B cell (primary cell): ENCODE results near the gene EPAS1. TPM values are rescaled to one million over a fixed set of nuclear protein-coding genes. Genes with fewer than 3 reads are reported as not detected.

ENCODE experiments used
- ATAC-seq: fragments of 200-7000 bp; cut with Tn5 transposase; one replicate; pipeline ENCODE4 v1.10.0; 2021; ENCODE audit warnings: low read depth, mild to moderate bottlenecking, moderate number of reproducible peaks, moderate library complexity
- CTCF ChIA-PET: fragments of 350-600 bp; sonication (Branson Sonifier 250); formaldehyde crosslinking; loops from one replicate; lab custom pipeline; 2021; ENCODE audit warnings: antibody characterized with exemption, inconsistent platforms; lab: Charles Lee
- POLR2A ChIA-PET: fragments of 350-600 bp; sonication (Branson Sonifier 250); formaldehyde crosslinking; loops from one replicate; lab custom pipeline; 2021; ENCODE audit warnings: antibody characterized with exemption; lab: Charles Lee
- DNase-seq: peaks from one replicate; pipeline ENCODE4 v3.0.0; 2013
- H2AFZ ChIP-seq: 2 replicates; pipeline ENCODE4 v1.6.1; 2012; ENCODE audit warnings: mild to moderate bottlenecking, low read depth, low read length; ENCODE audit not compliant: insufficient read depth, poor library complexity, severe bottlenecking
- H3K27ac ChIP-seq, 2 donors: 1 replicate in 1 of 2; 2 replicates in 1 of 2; pipeline ENCODE4 v1.5.1; 2012 to 2013; ENCODE audit warnings: low read length in 2 of 2, mild to moderate bottlenecking in 2 of 2, moderate library complexity in 1 of 2
- H3K27me3 ChIP-seq, 4 experiments: fragments of 200-600 bp in 1 of 4; sonication (generic) in 1 of 4; replicated peaks in 1 of 4; 1 replicate in 2 of 4; 2 replicates in 2 of 4; pipeline versions ENCODE4 v1.6.1 to v1.7.0; 2013 to 2016; ENCODE audit warnings: low read length in 3 of 4, mild to moderate bottlenecking in 2 of 4, mixed read lengths in 1 of 4, moderate library complexity in 1 of 4; ENCODE audit not compliant: insufficient read depth in 4 of 4, control insufficient read depth in 3 of 4; ENCODE audit errors: control extremely low read depth in 1 of 4
- H3K36me3 ChIP-seq, 2 experiments: replicated peaks in 1 of 2; 1 replicate in 1 of 2; 2 replicates in 1 of 2; pipeline versions ENCODE4 v1.6.1 to v1.7.1; 2013; ENCODE audit warnings: low read length in 1 of 2; ENCODE audit not compliant: insufficient read depth in 2 of 2, control insufficient read depth in 1 of 2; ENCODE audit errors: control extremely low read depth in 1 of 2, extremely low read depth in 1 of 2
- H3K4me1 ChIP-seq, 2 donors: fragments of 200-600 bp in 1 of 2; sonication (generic) in 1 of 2; 1 replicate in 1 of 2; 2 replicates in 1 of 2; pipeline versions ENCODE4 v1.5.1 to v1.6.1; 2013 to 2017; ENCODE audit warnings: low read length in 2 of 2; ENCODE audit not compliant: control insufficient read depth in 2 of 2, insufficient read depth in 2 of 2
- H3K4me2 ChIP-seq: replicated peaks from 2 replicates; pipeline ENCODE3; 2012; ENCODE audit warnings: mild to moderate bottlenecking, low read depth, low read length; ENCODE audit not compliant: poor library complexity, severe bottlenecking
- H3K4me3 ChIP-seq, 5 experiments: fragments of 200-600 bp in 1 of 5; sonication (generic) in 1 of 5; 1 replicate in 3 of 5; 2 replicates in 2 of 5; pipeline versions ENCODE4 v1.5.1 to v1.7.0; 2011 to 2016; ENCODE audit warnings: low read length in 4 of 5, mild to moderate bottlenecking in 4 of 5, low read depth in 2 of 5, control low read depth in 1 of 5, moderate library complexity in 1 of 5; ENCODE audit not compliant: insufficient read depth in 1 of 5; ENCODE audit errors: control extremely low read depth in 1 of 5, extremely low read depth in 1 of 5
- H3K79me2 ChIP-seq: fragments of 200-600 bp; sonication (generic); one replicate; pipeline ENCODE4 v1.6.0; 2016; ENCODE audit warnings: low read length; ENCODE audit not compliant: control insufficient read depth, insufficient read depth
- H3K9ac ChIP-seq: fragments of 200-600 bp; sonication (generic); 2 replicates; pipeline ENCODE4 v1.6.1; 2017; ENCODE audit warnings: mild to moderate bottlenecking, low read length, moderate library complexity
- H3K9me3 ChIP-seq, 3 donors: one replicate each; pipeline versions ENCODE4 v1.6.1 to v1.7.1; 2013; ENCODE audit warnings: low read length in 2 of 3; ENCODE audit not compliant: control insufficient read depth in 2 of 3, insufficient read depth in 1 of 3; ENCODE audit errors: control extremely low read depth in 1 of 3
- H4K20me1 ChIP-seq: 2 replicates; pipeline ENCODE4 v1.6.0; 2012; ENCODE audit warnings: mild to moderate bottlenecking, low read length; ENCODE audit not compliant: insufficient read depth, control insufficient read depth, poor library complexity, severe bottlenecking
- H3K27ac Mint-ChIP-seq: one replicate; pipeline ENCODE4 v1.8.0; 2021; ENCODE audit warnings: mixed read lengths
- H3K27me3 Mint-ChIP-seq: one replicate; pipeline ENCODE4 v1.8.0; 2021; ENCODE audit warnings: mixed read lengths
- H3K4me1 Mint-ChIP-seq: one replicate; pipeline ENCODE4 v1.8.0; 2021; ENCODE audit warnings: mixed read lengths
- H3K4me3 Mint-ChIP-seq: one replicate; pipeline ENCODE4 v1.8.0; 2021; ENCODE audit warnings: mixed read lengths
- H3K9me3 Mint-ChIP-seq: one replicate; pipeline ENCODE4 v1.8.0; 2022; ENCODE audit warnings: mixed read lengths; ENCODE audit not compliant: insufficient read depth
- CTCF ChIP-seq: fragments of 200-600 bp; IDR thresholded peaks from one replicate; pipeline ENCODE4 v1.8.0; 2022; ENCODE audit warnings: antibody characterized with exemption, mild to moderate bottlenecking
- EZH2 ChIP-seq: IDR thresholded peaks from 2 replicates; pipeline ENCODE4 v1.6.1; 2012; ENCODE audit warnings: borderline replicate concordance, low read depth, mild to moderate bottlenecking, moderate library complexity, low read length; ENCODE audit not compliant: insufficient read depth, poor library complexity, severe bottlenecking
- WGBS: methylation state at CpG from one replicate; pipeline ENCODE4 v1.1.5; 2013; ENCODE audit warnings: missing lambda C conversion rate; ENCODE audit not compliant: insufficient coverage; 5-methylcytosine and 5-hydroxymethylcytosine counted together
- intact Hi-C: fragments of 100-400 bp; cut with micrococcal nuclease; formaldehyde crosslinking; loops from one replicate; pipeline ENCODE4 v1.10.0; 2022
- polyA plus RNA-seq: library from polyadenylated mRNA; depleted of rRNA; stranded (reverse); fragments of >200 nt; gene quantifications from 2 replicates; pipeline ENCODE4 v1.2.3, GENCODE V29; 2012
- total RNA-seq, 2 donors: library from RNA; stranded (reverse); fragments of 120-200 nt in 1 of 2; gene quantifications; 1 replicate in 1 of 2; 2 replicates in 1 of 2; pipeline versions ENCODE4 v1.2.3 to v1.2.4, GENCODE V29; 2013 to 2022

EPAS1 gene
- total and polyA plus RNA-seq, 2 donors (not counting 1 experiment from before 2014, with no cell fraction given): 0.06 to 0.37 TPM

- DNase-seq: no peak
- Histone ChIP-seq H2AFZ (no peak overlapping the region), H4K20me1 (no peaks in the 10 kb centered on the region), H3K4me3 (no peak overlapping the region), H3K4me1 (no peaks in the 10 kb centered on the region), H3K4me2 (no peak overlapping the region), H3K79me2 (no peaks in the 10 kb centered on the region), H3K36me3 (no peaks in the 10 kb centered on the region), H3K9ac (no peak overlapping the region), H3K27me3 (no peaks in the 10 kb centered on the region), H3K27ac (no peak overlapping the region), H3K9me3 (no peaks in the 10 kb centered on the region)
- ChIA-PET CTCF (no interaction called here), POLR2A (no interaction called here)
- no peak overlapping the region for H3K27ac Mint-ChIP-seq
- ATAC-seq: no peak
- intact Hi-C loops: no loop called here
- WGBS: 100% methylated on average over 2 of the region's 4 CpGs
- TF ChIP-seq EZH2 (no peak), CTCF (no peak)
- no peaks in the 10 kb centered on the region for H3K9me3 Mint-ChIP-seq
- H3K4me1 Mint-ChIP-seq: no peaks in the 10 kb centered on the region
- no peak overlapping the region for H3K4me3 Mint-ChIP-seq
- peaks cover 30% of the 10 kb centered on the region for H3K27me3 Mint-ChIP-seq
Measured at GRCh38 chr2:46260305-46260704, 36.9 kb upstream of the EPAS1 start.

- intact Hi-C loops: no loop called here
- Histone ChIP-seq H3K4me2 (no peak overlapping the region), H3K27ac (no peak overlapping the region), H3K4me3 (no peak overlapping the region), H3K9me3 (no peaks in the 10 kb centered on the region), H3K79me2 (no peaks in the 10 kb centered on the region), H3K4me1 (no peaks in the 10 kb centered on the region), H4K20me1 (no peaks in the 10 kb centered on the region), H2AFZ (no peak overlapping the region), H3K9ac (no peak overlapping the region), H3K27me3 (no peaks in the 10 kb centered on the region), H3K36me3 (no peaks in the 10 kb centered on the region)
- Mint-ChIP-seq H3K27me3 (peaks cover 33% of the 10 kb centered on the region), H3K4me3 (no peak overlapping the region), H3K27ac (no peak overlapping the region), H3K4me1 (peaks cover under 1% of the 10 kb centered on the region), H3K9me3 (no peaks in the 10 kb centered on the region)
- no peak for TF ChIP-seq CTCF
- TF ChIP-seq EZH2: no peak
- ChIA-PET CTCF (no interaction called here), POLR2A (no interaction called here)
- no CpG with 5 or more reads among the region's 2 CpGs for WGBS
- DNase-seq: no peak
- no peak for ATAC-seq
Measured at GRCh38 chr2:46262248-46262938, 34.8 kb upstream of the EPAS1 start.
